HK-2 (cell line): ENCODE results near the gene PRR5L.
A peak's percentile ranks its signal among the peaks of the same experiment; 100 is the strongest.
"Not testable (repeated sequence)": the region's sequence is repeated elsewhere in the genome, so short reads cannot be mapped to it uniquely, and the experiment has no call there.

ENCODE experiments used
- DNase-seq: peaks from one replicate; pipeline ENCODE4 v3.0.0-alpha.2; 2018; ENCODE audit not compliant: unreplicated experiment

Gene PRR5L

GRCh38 chr11:36460220-36460619 is 164.1 kb downstream of the PRR5L start:
- no peak for DNase-seq

- no peak for DNase-seq
These were observed 166.2 kb downstream of the PRR5L start for GRCh38 chr11:36462321-36462720.

GRCh38 chr11:36463781-36464180 is 167.7 kb downstream of the PRR5L start:
- no peak for DNase-seq

DNA sequence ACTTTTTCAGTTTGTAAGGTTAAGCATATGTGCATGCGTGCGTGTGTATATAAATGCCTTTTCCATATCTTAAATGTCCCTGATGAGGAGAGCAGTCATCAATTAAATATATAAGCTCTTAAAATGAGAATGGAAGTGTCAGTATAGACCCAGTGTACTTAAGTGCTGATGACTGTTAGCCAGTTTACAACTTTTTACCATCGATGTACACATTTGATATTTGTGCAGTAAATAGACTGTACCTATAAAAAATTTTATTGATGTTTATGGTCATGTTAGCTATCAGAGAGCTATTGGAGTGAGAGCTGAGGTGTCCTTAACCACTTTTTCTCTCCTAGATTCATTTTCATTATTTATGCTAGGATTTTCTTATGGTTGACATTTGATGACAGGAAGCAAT is 168.6 kb downstream of the PRR5L start:
- DNase-seq = no peak

DNA sequence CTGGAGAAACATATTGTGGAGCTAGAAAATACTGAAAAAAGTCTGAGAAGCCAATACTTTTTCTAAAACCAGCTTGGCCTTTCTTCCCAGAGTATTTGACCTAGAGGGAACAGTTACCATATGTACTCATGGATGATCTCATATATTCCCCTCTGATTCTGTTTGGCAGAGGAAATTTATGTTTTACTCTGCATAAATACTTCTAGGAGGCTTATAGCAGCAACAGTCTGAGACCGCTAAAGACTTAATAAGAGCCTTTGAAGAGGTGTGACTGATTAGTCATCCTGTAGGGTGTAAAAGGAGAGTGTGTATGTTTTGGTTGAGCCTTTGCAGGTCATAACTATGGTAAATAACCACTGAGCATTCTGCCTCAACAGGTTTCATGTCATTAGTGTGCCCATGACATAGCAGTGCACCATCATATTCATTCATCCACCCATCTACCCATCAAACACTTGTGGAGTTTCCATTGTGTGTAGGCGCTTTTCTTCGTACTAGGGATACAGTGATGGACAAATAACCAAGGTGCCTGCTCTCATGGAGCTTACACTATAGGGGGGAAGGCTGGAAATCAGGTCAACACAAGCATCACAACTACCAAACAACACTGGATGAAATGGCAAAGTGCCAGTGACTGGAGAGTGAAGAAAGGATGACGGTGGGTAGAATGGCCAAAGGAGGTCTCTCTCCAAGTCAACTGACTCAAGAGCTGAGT is 169.5 kb downstream of the PRR5L start:
- no peak for DNase-seq

DNA sequence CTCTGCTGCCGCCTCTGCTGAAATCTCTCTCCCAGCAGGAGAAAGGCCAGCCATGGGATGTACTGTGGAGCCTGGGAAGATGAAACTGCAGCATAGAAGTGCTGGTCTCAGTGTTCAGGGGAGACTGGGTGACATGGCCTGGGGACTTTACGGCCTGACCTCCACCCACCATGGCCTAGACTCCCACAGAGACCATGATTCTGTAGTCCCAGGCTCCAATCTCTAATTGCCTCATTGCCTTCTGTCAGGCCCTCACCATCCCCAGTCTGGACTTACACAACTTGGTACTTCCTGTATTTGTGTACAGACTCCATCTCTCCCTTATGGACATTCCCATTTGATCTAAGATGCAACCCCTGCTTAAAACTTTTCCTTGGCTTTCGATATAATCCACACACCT is 170.9 kb downstream of the PRR5L start:
- no peak for DNase-seq

DNA sequence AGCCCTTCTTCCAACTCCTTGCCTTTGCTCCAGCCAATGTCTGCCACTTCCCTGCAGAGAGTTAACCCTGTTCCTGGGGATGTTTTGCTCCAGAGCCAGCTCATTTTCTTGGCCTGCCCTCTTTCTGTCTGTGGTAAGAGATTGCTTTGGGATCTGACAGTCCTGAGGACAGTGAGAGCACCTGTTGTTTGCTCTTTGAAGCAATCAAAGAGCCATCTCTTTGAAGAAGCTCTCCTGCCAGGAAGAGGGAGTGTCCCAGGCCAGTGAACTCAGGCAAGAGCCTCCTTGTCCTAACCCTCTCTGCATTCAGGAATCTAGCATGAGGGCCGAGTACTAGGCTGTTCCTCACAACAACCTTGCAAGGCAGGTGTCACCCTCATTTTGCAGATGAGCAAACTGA is 171.8 kb downstream of the PRR5L start:
- DNase-seq = no peak

GRCh38 chr11:36469063-36469462 is 173.0 kb downstream of the PRR5L start:
- peak; percentile 56 for DNase-seq

DNA sequence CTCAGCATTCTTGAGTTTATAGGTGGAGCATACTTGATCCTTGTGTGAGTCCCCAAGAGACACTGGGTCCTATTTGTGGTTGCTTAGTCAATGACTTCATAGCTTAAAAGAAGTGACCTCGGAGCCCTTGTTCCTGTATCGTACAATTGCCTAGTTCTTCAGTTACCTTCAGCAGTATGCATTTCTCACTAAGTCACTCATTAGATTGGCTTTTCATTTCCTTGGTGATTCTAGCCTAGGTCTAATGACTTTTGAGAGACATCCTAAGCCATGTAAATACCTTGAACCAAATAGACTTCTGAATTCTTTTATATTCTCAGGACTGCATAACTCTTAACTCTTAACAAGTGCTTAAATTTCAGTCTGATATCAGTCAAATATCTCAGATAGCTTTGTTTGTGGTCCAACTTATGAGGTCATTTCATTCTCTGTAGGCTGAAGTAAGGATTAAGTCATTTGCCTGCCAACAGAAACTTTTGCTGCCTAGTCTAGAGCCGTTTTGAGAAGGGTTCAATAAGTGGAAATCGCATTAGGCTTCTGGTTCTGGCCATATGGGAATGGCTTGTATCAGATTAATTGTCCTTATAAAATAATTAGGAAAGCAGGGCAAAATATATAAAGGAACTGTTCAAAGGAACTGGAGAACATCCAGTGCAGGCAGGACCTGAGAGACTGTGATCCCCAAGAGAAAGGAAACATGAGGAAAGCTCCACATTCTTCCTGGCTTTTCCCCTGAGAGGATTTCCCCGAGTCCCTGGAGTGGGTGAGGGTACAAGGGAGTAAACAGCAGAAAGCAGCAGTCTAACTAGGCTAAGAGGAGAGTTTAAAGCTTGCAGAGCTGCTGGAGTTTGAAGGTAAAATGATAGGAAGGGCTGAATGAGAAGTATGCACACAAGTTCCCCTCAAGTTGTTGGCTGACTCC is 174.1 kb downstream of the PRR5L start:
- no peak for DNase-seq

GRCh38 chr11:36471577-36471976 is 175.5 kb downstream of the PRR5L start:
- DNase-seq = no peak

- no peak for DNase-seq
These were observed 179.1 kb downstream of the PRR5L start for GRCh38 chr11:36475192-36475591.

DNA sequence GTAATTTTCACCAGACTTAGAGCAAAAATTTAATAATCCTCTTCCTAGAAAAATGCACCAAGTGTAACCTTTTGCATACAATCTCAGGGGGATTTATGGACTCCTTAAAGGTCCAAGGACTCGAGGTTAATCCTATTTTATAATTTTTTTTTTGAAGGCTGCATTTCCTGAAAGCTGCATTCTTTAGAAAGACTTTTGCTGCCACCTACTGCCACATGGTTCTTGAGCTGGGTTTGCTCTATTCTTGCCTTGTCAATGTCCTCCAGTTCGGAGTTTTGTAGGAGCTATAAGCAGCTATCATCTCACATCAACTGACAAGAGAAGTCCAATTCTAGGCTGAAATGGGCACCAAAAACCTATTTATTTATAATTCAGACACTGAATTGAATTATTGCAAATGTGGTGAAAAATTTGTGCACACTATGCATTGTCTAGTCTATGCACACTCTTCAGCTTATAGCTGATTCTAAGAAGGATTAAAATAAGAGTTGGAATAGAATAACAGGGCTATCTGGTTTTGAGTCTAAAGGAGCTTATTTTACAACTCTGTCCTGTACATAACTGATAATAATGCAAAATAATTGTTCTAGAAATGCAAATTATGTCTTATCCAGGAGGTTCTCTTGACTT is 182.7 kb downstream of the PRR5L start:
- DNase-seq = no peak

GRCh38 chr11:36480833-36481232 is 184.7 kb downstream of the PRR5L start:
- DNase-seq = no peak

DNA sequence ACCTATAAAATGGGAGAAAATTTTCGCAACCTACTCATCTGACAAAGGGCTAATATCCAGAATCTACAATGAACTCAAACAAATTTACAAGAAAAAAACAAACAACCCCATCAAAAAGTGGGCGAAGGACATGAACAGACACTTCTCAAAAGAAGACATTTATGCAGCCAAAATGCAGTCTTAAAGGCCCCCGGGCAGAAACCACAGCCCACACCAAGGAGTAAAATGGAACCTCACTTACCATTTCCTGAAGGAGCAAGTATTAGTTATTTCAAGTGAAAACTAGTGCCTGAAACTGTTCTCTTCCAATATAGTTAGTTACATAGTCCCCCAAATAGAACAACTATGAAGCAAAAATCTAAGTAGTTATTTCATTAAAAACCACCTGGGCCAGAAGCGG is 187.0 kb downstream of the PRR5L start:
- not testable (repeated sequence) for DNase-seq

GRCh38 chr11:36485298-36486002 is 189.4 kb downstream of the PRR5L start:
- no peak for DNase-seq

GRCh38 chr11:36487619-36488018 is 191.5 kb downstream of the PRR5L start:
- no peak for DNase-seq

- no peak for DNase-seq
These were observed 192.0 kb downstream of the PRR5L start for GRCh38 chr11:36488096-36488495.

DNA sequence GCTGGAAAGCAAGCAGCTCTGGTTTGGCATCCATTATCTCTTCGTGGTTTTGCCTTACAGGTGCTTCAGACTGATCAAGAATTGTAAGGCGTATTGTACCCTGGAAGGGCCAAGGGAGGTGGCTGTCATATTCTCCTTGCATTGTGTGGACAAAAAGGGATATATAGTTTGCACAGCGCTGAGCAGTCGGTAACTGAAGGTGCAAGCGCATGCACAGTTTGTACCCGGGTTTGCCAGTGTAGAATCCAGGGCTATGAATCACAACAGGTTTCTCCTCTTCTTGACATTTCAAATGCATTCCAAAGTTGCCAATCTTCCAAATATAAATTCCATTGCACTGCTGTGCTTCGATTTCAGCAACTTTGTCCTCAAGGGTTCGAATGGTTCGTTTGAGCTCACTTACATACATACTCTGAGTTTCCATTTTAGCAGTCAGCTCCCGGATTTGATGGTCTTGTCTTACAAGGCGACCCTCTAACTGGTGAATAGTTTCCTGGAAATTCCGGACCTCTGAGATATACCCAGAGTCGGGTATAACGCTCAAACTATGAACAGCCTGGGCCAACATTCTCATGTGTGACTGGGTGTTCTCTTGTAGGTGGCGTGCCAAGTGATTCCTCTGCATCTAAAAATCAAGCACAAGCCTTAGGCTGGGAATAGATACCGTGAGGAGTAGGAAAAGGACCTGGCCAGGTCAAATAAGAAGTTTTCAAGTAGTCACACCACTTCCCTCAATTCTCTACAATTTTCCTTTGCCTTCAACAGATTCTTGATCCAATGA is 194.1 kb downstream of the PRR5L start:
- no peak for DNase-seq

DNA sequence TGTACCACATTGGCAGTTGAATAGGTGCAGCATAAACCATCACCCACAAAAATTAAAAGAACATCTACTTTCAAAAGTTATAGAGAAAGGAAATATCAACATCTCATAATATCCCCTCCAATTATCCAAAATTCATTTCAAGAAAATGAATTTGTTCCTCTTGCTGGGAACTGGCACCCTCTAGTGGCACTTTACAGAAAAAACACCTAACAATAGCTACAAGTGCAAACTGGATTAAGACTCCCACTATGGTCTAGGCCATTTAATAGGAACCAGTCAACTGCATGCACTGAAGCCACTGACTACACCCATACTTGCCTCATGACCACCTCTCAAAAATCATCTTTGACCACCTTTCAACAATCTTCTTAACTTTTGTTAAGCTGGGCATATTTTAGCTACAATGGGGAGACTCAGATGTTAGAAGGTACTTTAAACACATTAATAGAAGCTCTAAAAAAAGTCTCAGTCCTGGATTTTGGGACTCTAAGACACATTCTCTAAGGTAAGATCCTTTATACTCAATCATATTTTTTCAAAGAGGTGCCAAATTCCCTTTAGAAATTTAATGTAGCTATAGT is 196.7 kb downstream of the PRR5L start:
- DNase-seq = no peak

GRCh38 chr11:36493332-36493731 is 197.2 kb downstream of the PRR5L start:
- no peak for DNase-seq

GRCh38 chr11:36498721-36499120 is 202.6 kb downstream of the PRR5L start:
- DNase-seq = no peak
